Right lung (tissue), 5 donors: ENCODE measurements around the gene CTDSP1. TPM values are rescaled to one million over a fixed set of nuclear protein-coding genes. Genes with fewer than 3 reads are reported as not detected.

Source experiments
- DNase-seq, 2 donors: peaks; one replicate each; pipeline ENCODE4 v3.0.0-alpha.2; 2013
- polyA plus RNA-seq, 5 donors: library from polyadenylated mRNA; unstranded; fragments of 120-200 nt; gene quantifications; one replicate each; pipeline versions ENCODE4 v1.2.1 to v1.2.3, GENCODE V29; 2013; ENCODE audit warnings: inconsistent platforms in 1 of 5, low replicate concordance in 1 of 5; ENCODE audit not compliant: insufficient read length in 5 of 5, insufficient read depth in 1 of 5

The CTDSP1 gene
- polyA plus RNA-seq, 5 donors: 120 to 176 (median 133) TPM

DNA sequence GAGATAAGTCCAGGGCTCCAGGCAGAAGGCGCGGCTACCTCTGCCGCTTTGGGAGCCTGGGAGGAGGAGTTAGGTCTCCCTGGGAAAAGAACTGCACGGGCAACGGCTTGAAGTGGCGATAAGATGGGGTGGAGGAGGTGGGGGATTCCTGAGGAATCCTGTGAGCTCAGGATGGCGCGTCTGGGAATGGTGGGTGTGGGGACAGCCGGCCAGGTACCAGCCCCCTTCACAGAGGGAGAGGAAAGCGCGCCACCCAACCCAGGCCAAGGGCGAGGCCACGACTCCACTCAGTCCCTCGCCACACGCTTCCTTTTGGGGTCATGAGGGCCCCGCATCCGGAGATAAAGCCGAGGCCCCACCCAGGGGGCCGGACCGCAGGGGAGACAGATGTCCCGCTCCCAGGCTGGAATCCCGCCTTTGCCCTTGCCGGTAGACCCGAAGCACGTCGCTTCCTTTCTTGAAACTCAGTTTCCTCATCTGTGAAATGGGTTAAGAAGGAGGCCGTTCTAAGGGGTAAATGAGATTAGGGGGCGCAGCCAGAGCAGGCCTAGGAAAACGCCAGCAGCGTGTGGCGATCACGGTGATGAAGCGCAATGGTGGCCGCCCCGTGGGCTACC, 1.7 kb upstream of the CTDSP1 start:
- DNase-seq: peak; percentile 73 to 74

DNA sequence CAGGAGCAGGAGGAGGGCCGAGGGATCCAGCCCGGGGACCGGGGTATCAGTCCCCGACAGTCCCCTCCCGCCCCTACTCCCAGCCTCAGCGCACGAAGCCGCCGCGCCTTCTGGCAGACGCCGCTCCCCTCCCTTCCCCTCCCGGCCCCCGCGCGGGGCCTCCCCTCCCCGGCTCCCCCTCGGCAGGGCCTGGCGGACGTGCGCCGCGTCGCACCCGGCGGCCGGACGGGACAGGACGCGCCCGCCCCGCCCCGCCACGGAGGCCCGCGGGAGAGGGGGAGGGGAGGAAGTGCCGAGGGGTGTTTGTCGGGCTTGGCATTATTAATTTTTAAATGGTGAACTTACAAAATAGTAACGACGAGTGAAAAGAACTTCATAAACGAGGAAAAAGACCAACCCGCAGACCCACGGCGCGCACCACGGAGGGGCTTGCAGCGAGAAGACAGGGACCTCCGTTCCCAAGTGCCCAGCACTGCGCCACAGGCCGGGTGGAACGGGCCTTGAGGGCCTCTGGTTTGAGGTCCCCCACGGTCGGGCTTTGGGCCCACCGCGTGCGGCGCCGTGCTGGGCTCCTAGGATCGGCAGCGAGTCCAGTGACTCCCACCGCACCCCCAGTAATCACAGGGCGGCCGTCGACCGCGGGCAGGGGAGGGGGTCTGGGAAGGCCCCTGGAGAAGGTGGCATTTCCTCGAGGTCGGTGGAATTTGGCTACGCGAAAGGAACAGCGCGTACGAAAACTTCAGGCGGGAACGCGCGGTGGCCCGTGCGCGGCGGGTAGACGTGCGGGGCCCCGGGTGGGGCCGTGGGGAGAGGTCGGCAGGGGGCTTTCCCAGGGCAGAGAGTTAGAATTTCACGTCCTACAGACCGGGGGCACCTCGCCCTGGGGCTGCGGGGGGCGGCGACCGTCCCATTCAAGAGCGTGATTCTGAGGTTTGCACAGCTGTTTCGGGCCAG, 954 bp upstream of the CTDSP1 start:
- peak; percentile 89 to 90 for DNase-seq

DNA sequence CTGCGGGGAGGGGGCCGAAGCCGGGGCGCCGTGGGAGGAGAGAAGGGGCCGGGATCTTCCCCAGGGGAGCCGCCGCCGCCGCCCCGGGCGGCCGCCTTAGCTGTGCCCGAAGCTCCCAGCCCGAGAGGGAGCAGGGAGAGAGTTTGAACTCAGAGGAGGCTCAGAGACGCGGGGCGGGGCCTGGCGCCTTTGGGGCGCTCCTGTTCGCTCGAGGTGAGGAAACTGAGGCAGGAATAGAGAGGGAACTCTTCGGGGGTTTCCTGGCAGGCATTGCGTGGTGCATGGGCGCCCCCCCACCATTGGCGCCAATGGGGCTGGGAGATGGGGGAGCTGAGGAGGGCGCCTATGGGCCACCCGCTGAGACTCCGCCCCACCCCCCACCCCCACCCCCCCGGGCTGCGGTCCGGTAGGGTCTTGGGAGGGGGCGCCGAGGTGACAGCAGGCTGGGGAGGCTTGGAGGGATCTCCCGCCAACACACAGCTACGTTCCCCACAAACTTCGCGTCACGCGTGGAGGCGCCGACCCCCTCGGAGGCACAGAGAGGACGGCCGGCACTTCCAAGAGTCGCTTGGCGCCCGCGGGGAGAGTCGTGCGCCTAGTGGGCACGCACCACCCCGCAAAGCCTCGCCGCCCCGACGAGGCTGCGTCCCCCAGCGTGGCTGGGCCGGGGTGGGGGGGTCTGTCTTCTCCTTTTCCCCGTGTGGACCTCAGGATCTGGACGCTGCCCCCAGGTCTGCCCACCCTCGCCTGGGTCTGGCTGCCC, 680 bp downstream of the CTDSP1 start:
- peak; percentile 51 to 54 for DNase-seq

DNA sequence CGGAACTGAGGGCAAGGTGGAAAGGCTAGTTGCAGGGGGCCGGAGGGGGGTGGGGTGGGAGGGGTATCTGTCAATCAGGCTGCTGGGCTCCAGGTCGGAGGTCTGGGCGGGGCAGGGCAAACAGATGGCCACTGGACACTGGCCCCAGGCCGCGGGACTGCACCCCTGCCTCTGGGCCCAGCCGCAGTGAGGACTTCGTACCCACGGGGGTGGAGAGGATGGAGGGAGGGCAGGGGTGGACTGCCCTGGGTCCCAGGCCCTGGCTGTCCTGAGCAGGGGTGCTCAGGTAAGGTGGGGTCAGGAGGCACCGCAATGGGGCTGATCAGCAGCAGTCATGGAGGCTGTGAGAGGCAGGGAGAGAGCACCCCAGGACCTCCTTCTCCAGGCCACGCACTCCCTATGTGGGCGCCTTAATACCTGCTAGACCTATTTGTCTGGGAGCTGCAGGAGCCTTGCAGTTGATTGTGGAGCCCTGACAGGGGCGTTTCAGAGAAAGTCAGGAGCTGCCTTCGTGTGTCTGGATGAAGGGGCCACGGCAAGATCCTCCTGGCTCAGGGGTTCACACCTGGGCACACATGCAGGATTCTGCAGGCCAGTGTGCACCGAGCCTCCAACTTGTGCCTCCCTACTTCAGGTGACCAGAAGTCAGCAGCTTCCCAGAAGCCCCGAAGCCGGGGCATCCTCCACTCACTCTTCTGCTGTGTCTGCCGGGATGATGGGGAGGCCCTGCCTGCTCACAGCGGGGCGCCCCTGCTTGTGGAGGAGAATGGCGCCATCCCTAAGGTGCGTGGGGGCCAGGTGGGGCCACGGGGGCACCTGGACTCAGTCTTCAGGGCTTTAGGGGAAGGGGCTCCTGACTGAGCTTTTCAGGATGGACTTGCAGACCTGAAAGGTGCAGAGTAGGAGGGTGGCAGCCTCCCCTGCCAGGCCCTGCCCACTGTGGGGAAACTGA, 1.5 kb downstream of the CTDSP1 start:
- no peak for DNase-seq

DNA sequence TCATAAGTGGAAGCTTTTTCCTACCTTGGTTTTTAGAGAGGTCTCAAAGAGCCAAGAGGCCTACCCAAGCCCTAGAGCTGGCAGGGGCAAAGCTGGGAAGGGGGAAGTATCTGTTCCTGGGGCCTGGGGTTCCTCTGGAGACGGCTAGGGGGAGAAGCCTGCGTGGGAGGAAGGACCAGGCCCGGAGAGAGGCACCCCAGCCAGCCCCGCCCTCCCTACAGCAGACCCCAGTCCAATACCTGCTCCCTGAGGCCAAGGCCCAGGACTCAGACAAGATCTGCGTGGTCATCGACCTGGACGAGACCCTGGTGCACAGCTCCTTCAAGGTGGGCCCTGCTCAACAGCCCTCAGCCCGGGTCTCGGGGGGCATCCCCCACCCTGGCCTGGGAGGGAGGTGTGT, 2.2 kb downstream of the CTDSP1 start:
- DNase-seq: no peak

DNA sequence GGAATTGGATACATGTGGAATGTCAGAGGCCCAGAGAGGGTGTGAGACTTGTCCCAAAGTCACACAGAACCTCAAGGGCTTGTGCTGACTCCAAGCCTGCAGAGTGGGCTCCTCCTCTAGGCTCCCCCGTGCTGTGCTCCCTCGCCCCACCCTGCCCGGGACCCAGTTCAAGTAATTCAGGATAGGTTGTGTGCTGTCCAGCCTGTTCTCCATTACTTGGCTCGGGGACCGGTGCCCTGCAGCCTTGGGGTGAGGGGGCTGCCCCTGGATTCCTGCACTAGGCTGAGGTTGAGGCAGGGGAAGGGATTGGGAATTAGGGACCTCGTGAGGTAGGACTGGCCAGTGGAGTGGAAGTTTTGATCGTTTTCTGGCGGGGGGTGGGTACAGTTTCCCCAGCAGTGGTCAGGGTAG, 2.8 kb downstream of the CTDSP1 start:
- no peak for DNase-seq

DNA sequence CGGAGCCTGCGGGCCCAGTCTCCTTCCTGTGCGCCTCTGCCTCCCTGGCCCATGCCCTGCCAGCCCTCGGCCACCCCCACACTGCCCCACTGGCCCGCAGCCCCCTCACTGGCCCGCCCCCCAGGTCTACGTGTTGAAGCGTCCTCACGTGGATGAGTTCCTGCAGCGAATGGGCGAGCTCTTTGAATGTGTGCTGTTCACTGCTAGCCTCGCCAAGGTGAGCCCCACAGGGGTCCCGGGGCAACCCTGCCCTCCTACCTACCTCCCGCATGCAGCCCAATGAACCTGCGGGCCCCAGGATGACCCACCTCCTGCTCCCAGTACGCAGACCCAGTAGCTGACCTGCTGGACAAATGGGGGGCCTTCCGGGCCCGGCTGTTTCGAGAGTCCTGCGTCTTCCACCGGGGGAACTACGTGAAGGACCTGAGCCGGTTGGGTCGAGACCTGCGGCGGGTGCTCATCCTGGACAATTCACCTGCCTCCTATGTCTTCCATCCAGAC, 3.3 kb downstream of the CTDSP1 start:
- DNase-seq: no peak

DNA sequence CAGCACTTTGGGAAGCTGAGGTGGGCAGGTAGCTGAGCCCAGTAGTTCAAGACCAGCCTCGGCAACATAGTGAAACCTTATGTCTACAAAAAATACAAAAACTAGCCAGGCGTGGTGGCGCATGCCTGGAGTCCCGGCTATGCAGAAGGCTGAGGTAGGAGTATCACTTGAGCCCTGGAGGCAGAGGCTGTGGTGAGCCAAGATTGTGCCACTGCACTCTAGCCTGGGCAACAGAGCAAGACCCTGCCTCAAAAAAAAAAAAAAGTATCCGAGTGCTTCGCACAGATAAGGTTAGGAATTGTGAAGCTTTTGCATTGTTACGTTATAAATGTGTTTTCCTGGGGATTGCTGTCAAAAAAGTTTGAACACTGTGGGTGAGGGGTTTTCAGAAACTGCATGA, 4.1 kb downstream of the CTDSP1 start:
- DNase-seq: no peak

DNA sequence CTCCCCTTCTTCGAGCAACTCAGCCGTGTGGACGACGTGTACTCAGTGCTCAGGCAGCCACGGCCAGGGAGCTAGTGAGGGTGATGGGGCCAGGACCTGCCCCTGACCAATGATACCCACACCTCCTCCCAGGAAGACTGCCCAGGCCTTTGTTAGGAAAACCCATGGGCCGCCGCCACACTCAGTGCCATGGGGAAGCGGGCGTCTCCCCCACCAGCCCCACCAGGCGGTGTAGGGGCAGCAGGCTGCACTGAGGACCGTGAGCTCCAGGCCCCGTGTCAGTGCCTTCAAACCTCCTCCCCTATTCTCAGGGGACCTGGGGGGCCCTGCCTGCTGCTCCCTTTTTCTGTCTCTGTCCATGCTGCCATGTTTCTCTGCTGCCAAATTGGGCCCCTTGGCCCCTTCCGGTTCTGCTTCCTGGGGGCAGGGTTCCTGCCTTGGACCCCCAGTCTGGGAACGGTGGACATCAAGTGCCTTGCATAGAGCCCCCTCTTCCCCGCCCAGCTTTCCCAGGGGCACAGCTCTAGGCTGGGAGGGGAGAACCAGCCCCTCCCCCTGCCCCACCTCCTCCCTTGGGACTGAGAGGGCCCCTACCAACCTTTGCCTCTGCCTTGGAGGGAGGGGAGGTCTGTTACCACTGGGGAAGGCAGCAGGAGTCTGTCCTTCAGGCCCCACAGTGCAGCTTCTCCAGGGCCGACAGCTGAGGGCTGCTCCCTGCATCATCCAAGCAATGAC, 4.8 kb downstream of the CTDSP1 start:
- DNase-seq: no peak

DNA sequence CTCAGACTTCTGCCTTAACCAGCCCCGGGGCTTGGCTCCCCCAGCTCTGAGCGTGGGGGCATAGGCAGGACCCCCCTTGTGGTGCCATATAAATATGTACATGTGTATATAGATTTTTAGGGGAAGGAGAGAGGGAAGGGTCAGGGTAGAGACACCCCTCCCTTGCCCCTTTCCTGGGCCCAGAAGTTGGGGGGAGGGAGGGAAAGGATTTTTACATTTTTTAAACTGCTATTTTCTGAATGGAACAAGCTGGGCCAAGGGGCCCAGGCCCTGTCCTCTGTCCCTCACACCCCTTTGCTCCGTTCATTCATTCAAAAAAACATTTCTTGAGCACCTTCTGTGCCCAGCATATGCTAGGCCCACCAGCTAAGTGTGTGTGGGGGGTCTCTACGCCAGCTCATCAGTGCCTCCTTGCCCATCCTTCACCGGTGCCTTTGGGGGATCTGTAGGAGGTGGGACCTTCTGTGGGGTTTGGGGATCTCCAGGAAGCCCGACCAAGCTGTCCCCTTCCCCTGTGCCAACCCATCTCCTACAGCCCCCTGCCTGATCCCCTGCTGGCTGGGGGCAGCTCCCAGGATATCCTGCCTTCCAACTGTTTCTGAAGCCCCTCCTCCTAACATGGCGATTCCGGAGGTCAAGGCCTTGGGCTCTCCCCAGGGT, 5.5 kb downstream of the CTDSP1 start:
- DNase-seq: no peak

DNA sequence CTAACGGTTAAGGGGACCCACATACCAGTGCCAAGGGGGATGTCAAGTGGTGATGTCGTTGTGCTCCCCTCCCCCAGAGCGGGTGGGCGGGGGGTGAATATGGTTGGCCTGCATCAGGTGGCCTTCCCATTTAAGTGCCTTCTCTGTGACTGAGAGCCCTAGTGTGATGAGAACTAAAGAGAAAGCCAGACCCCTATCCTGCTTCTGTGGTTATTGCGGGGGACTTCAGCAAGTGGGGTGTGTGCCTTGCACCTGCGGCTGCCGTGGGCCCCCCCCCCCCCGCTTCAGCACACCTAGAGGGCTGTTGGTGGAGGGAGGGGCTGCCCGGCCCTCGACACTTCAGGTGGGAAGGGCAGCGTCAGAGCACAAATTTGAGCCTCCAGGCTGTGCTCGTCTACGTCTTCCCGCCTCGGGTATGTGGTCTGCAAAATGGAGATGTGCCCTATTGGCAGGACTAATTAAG, 6.1 kb downstream of the CTDSP1 start:
- DNase-seq: no peak

DNA sequence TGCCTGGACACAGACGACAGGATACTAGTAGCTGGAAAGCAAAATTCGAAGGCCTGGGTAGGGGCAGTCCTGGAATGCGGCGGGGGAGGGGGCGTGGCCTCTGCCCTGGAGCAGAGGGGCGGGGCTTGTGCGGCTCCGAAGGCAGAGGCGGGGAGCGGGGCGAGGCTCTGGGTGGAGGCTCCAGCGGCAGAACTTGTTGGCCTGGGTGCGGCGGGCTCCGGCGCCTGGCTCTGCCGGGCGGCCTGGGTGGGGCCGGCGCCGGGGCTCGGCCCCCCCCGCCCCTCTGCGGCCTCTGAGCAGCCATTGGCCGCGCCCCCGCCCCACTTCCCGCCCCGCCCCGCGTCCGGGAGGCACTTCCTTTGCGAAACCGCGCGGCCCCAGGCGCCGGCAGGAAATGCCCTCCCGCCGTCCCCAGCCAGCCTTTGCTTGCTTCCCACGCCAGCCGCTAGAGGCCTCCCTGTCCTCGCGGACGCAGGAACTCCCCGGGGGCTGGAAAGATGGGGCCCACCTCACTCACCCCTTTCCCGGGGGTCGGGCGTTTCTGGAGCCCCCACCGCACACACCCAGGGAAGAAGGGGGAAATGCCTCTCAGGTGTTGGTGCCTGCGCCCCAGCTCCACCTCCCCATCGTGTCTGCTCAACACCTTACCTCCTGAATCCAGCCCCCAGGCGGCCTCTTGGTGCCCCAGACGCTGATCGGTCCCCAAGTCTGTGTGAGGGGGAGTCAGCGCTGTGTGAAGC, 6.7 kb downstream of the CTDSP1 start:
- DNase-seq: peak; percentile 93 to 94

DNA sequence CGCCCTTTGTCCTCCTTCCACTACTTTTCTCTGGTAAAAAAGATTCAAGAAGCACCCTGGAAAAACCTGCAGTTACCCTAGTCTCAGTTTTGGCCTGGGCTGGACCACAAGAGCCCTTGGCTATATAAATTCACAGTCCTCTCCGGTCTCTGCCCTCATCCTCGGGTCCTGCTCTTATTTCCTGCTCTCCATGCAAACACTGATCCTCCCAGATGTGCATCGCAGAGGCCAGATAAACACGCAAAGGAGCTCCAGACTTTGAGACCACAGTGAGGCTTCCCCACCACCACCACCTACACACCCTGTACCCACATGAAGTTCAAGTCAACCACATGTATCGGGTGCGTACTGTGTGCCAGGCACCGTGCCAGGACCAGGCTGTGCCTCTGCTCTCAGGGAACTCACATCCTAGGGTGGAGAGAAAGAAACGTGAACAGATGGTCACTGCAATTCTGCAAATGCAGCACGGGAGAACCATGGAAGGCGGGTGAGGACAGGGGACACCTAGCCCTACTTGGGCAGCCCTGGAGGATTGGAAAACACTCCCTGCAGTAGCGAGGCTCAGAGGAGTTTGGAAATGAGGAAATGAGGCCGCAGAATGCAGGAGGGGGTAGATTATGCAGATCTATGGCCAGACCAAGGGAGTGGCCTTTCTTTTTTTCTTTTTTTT, 7.4 kb downstream of the CTDSP1 start:
- DNase-seq: peak; percentile 71 to 77

DNA sequence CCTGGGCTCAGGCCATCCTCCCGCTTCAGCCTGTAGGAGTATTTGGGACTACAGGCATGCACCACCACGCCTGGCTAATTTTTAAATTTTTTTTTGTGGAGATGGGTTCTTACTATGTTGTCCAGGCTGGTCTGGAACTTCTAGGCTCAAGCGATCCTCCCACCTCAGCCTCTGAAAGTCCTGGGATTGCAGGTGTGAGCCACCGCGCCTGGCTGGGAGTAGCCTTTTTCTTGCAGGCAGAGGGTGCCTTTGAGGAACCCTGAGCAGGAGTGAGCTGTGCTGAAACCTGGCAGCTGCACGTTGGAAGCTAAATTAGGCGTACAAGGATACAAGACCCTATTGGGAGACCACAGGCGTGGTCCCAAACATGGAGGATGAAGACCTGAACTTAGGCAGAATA, 8.0 kb downstream of the CTDSP1 start:
- no peak for DNase-seq

DNA sequence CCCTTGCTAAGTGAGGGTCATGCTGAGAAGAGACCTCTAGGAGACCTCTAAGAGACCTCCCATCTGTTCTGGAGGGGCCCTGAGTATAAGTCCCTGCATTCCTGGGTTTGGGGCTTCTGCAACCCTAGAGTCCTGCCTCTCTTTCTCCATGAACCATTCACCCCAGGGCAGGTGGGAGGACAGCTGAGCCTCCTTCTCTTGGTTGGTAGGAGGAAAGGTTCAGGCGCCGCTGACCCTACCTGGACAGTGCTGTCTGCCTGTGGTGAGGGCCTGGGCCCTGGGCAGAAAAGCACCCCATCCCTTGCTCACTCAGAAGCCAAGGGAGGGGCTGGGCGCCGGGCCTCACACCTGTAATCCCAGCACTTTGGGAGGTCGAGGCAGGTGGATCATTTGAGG, 18.7 kb downstream of the CTDSP1 start:
- no peak for DNase-seq

DNA sequence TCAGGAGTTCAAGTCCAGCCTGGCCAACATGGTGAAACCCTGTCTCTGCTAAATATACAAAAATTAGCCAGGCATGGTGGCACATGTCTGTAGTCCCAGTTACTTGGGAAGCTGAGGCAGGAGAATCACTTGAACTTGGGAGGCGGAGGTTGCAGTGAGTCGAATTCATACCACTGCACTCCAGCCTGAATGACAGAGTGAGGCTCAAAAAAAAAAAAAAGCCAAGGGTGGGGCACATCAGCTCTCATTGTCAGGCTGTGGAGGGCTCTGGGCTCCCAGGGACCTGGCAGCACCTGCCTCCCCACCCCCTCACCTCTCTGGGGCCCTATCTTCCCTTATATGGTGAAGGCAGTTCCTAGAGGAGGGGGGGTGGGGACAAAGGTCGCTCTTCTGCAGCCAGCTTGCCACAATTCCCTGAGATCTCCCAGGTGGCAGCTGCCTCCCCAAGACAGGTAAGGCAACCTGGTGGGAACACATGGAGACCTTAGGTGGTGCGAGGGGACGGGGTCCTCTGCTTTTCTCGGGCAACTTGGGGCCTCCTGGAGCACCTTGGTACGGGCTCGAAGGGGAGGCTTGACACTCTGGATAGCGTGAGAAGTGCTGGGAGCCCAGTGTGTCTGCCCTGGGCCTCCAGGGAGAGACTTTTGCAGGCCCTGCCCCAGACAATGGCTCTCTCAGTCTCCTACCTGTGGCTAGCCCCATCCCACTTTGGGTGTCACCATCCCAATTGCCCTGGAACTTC, 19.2 kb downstream of the CTDSP1 start, which contains the start of gene VIL1:
Gene VIL1 (plus strand): TSS at position 407 of the 742 bp plus-strand sequence. CDS start 4,656 bp downstream, outside the sequence.
- DNase-seq: no peak

DNA sequence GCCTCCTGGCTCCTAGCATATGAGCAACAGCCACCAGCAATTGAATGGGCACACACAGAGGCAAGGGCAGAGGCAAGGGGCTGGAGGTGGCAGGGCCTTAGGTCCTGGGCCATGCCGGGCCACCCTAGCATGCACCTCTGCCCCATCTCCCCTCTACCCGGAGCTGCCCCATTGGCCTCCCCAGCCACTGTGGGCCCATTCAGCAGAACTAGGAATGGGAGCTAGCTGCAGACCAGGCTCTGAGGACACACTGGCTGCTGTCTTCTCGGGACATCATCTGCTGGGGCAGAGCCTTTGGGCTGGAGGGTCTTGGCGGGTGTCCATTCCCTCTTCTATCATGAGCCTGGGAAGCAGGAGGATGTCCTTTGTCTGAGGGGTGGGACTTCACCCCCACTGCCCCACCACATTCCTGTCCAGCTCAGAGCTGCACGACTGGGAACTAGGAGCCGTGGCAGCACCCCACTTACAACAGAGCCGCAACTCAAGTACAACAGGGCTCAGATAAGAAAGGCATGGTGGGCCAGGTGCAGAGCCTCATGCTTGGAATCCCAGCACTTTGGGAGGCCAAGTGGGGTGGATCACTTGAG, 20.1 kb downstream of the CTDSP1 start:
- no peak for DNase-seq
